Neural progenitor cell (in vitro differentiated cells): ENCODE results near the gene PHACTR1.

Source experiments
- EZH2 ChIP-seq: fragments of 200-600 bp; sonication (generic); IDR thresholded peaks from 2 replicates; pipeline ENCODE4 v1.6.1; 2017; ENCODE audit warnings: antibody characterized with exemption, mild to moderate bottlenecking, moderate library complexity
- EZH2phosphoT487 ChIP-seq: fragments of 200-600 bp; sonication (generic); IDR thresholded peaks from 2 replicates; pipeline ENCODE4 v1.6.1; 2017; ENCODE audit warnings: antibody characterized with exemption
- TF ChIP-seq, protein P1 (sequence below): fragments of 200-600 bp; sonication (generic); IDR thresholded peaks from 2 replicates; pipeline ENCODE4 v1.5.1; 2017; ENCODE audit warnings: antibody characterized with exemption, mild to moderate bottlenecking

- TF ChIP-seq, protein P1, sequence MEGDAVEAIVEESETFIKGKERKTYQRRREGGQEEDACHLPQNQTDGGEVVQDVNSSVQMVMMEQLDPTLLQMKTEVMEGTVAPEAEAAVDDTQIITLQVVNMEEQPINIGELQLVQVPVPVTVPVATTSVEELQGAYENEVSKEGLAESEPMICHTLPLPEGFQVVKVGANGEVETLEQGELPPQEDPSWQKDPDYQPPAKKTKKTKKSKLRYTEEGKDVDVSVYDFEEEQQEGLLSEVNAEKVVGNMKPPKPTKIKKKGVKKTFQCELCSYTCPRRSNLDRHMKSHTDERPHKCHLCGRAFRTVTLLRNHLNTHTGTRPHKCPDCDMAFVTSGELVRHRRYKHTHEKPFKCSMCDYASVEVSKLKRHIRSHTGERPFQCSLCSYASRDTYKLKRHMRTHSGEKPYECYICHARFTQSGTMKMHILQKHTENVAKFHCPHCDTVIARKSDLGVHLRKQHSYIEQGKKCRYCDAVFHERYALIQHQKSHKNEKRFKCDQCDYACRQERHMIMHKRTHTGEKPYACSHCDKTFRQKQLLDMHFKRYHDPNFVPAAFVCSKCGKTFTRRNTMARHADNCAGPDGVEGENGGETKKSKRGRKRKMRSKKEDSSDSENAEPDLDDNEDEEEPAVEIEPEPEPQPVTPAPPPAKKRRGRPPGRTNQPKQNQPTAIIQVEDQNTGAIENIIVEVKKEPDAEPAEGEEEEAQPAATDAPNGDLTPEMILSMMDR: no peak
- no peak for TF ChIP-seq EZH2phosphoT487
- no peak for TF ChIP-seq EZH2
These were observed 378.3 kb downstream of the PHACTR1 start for GRCh38 chr6:13094781-13095425.
